ENCODE measurements around the gene PAPLN. TPM values are rescaled to one million over a fixed set of nuclear protein-coding genes. Genes with fewer than 3 reads are reported as not detected.
A peak's percentile ranks its signal among the peaks of the same experiment; 100 is the strongest.

The PAPLN gene
- total RNA-seq, 1 experiment from 2014 or later: 1.9 TPM

GRCh38 chr14:73231981-73232851 is 5.1 kb upstream of the PAPLN start:
- DNase-seq (ENCODE audit: low read depth): no peak

GRCh38 chr14:73232984-73233383 is 4.3 kb upstream of the PAPLN start:
- DNase-seq (ENCODE audit: low read depth): no peak

- DNase-seq (ENCODE audit: low read depth): no peak
These were observed 3.7 kb upstream of the PAPLN start for GRCh38 chr14:73233564-73233963.

- DNase-seq (ENCODE audit: low read depth): no peak
These were observed 3.3 kb upstream of the PAPLN start for GRCh38 chr14:73234029-73234428.

GRCh38 chr14:73234586-73235394 is 2.5 kb upstream of the PAPLN start:
- DNase-seq (ENCODE audit: low read depth): no peak

GRCh38 chr14:73235531-73236155 is 1.7 kb upstream of the PAPLN start:
- DNase-seq (ENCODE audit: low read depth): no peak

GRCh38 chr14:73236157-73236556 is 1.1 kb upstream of the PAPLN start:
- DNase-seq (ENCODE audit: low read depth): no peak

GRCh38 chr14:73236752-73237218 is 521 bp upstream of the PAPLN start:
- no peak for DNase-seq (ENCODE audit: low read depth)

- DNase-seq (ENCODE audit: low read depth): no peak
These were observed 599 bp downstream of the PAPLN start for GRCh38 chr14:73237786-73238423.

GRCh38 chr14:73238424-73238852 is 1.1 kb downstream of the PAPLN start:
- peak; percentile 75 for DNase-seq (ENCODE audit: low read depth)

- DNase-seq (ENCODE audit: low read depth): no peak
These were observed 1.6 kb downstream of the PAPLN start for GRCh38 chr14:73238941-73239340.

GRCh38 chr14:73239393-73240241 is 2.3 kb downstream of the PAPLN start:
- no peak for DNase-seq (ENCODE audit: low read depth)

GRCh38 chr14:73240816-73241480 is 3.6 kb downstream of the PAPLN start:
- no peak for DNase-seq (ENCODE audit: low read depth)

- no peak for DNase-seq (ENCODE audit: low read depth)
These were observed 4.3 kb downstream of the PAPLN start for GRCh38 chr14:73241481-73242165.

GRCh38 chr14:73242357-73242901 is 5.1 kb downstream of the PAPLN start:
- no peak for DNase-seq (ENCODE audit: low read depth)

GRCh38 chr14:73243341-73243740 is 6.0 kb downstream of the PAPLN start:
- no peak for DNase-seq (ENCODE audit: low read depth)

- DNase-seq (ENCODE audit: low read depth): no peak
These were observed 6.4 kb downstream of the PAPLN start for GRCh38 chr14:73243748-73244147.

- no peak for DNase-seq (ENCODE audit: low read depth)
These were observed 7.4 kb downstream of the PAPLN start for GRCh38 chr14:73244541-73245290.
